HG03066 (cell line): Measurements from ENCODE around the gene TMEM260.
"Not testable (repeated sequence)": the region's sequence is repeated elsewhere in the genome, so short reads cannot be mapped to it uniquely, and the experiment has no call there.

Experiments used
- ATAC-seq: cut with Tn5 transposase; IDR thresholded peaks from one replicate; pipeline ENCODE4 v1.9.1; 2021; ENCODE audit warnings: low read depth; ENCODE audit not compliant: unreplicated experiment

The TMEM260 gene

DNA sequence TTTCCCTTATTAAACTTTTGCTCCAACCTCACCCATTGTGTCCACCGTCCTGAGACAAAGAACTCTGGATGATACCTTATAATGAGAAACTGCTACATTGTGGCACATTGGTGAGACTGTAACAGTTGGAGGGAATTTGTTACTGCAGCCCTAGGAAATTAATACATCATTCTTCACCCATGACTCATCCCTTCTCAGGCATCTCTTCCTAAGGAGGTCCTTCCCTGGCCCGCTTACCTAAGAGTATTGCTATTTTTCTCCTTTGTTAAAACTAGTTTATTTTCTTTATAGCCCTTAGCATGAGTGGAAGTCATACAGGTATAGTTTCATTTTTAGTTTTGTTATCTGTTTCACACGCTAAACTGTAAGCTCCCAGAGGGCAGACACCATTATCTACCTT, 87.1 kb downstream of the TMEM260 start:
- no peak for ATAC-seq

DNA sequence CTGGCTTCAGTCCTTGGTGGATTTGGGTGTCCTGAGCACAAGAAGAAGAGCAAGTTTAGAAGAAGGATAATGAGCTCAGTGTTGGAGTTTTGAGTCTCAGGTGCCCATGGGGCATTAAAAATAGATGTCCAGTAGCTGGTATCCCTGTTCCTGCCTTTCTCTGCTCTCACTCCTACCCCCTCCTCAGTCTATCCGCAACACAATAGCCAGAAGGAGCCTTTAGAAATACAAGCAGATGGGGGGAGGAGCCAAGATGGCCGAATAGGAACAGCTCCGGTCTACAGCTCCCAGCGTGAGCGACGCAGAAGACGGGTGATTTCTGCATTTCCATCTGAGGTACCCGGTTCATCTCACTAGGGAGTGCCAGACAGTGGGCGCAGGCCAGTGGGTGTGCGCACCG, 87.7 kb downstream of the TMEM260 start:
- not testable (repeated sequence) for ATAC-seq

DNA sequence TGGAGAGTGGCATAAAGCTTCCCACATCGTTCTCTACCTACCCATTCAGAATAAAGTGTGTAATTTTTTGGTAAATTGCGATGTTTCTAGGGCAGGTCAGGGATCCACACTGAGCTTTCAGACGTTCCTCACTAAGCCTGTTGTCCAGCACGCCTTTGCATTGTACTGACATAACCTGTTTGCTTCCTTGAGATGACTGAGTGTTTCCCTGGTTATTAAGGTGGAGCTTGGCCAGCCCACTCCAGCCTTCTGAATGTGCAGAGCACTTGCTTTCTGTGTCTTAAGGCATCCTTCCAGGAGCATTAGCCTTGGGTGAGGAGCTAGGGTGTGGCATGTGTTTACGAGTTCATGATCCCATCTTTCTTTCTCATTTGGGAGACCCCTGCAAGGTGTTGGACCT, 96.4 kb downstream of the TMEM260 start:
- ATAC-seq: no peak

DNA sequence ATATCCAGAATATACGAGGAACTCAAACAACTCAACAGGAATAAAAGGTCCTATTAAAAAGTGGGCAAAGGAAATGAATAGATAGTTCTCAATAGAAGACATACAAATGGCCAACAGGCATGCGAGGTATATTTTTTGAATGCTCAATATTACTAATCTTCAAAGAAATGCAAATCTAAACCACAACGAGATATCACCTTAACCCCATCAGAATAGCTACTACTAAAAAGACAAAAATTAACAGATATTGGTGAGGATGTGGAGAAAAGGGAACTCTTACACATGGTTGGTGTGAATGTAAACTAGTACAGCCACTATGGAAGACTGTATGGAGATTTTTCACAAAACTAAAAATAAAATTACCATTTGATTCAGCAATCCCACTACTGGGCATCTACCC, 99.2 kb downstream of the TMEM260 start:
- no peak for ATAC-seq

DNA sequence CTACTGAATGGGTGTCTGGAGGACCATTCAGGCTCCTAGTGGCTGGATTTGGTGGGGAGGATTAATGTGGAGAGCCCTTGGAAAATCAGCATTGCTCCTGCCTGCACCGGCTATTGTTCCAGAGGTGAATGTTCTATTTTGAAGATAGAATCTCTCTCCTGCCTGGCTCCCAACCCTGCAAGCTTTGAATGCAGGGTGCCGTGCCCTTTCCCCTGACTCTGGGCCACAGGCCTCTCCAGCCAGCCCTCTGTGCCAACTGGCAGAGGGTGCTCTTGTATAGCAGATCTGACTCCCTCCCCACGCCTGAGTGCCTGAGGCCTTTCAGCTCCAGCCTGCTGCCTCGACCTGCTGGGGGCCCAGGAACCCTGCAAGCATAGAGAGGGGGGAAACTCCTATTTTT, 106.8 kb downstream of the TMEM260 start:
- ATAC-seq: no peak

DNA sequence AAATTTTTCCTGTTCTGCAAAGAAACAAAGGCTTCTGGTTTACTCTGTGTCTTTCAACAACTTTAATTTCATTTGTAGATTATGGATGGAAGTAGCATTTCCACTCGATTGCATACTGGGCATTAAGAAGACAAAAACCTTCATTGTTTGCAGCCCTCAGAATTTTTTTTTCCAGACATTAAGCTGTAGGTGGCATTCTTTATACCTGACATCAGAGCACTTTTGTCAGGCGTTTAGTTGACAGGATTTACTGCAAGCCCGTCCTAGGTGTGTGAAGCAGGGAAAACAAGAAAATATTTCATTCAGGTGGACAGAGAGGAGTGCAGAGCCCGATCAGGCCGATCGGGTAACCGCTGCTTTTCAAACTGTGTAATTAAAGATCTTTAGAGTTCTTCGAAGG, 107.5 kb downstream of the TMEM260 start:
- no peak for ATAC-seq

DNA sequence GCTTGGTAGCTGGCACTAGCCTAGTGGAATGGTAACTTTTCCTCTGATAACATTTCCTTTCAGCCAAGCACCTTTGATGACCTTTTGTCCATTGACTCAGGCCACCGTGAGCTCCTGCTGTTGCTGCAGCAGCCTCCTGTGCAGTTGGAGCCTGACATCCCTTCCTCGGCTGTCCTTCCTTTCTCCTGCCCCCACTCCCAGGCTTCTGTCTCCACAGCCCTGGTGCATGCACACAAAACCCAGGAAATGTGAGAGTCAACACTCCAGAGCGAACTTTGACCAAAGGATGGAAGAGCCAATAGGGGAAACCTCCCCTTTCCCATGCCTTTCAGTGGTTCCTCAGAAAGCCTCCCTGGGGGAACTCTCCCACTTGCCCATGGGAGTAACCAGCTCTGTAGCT, 115.0 kb downstream of the TMEM260 start:
- no peak for ATAC-seq

DNA sequence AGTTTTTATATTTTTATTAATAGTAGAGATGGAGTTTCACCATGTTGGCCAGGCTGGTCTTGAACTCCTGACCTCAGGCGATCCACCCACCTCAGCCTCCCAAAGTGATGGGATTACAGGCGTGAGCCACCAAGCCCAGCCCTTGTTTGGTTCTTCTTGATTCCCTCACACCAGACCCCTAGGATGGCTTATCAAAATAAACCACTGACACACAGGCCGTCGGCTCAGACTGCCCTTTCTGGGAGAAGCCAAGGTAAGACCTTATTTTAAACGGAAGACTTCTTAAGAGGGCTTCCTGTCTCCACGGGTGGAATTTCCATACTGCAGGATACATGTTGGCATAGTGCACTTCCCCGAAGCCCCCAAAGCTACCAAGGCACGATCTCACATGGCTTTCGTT, 115.6 kb downstream of the TMEM260 start:
- not testable (repeated sequence) for ATAC-seq
